NK-92 (cell line): ENCODE measurements around the gene TCEA2.
"Not testable (repeated sequence)": the region's sequence is repeated elsewhere in the genome, so short reads cannot be mapped to it uniquely, and the experiment has no call there.

Source experiments
- DNase-seq: peaks from one replicate; lab custom pipeline; 2025; ENCODE audit not compliant: unreplicated experiment; lab: John Stamatoyannopoulos, UW

TCEA2 gene

GRCh38 chr20:64076061-64076997 lies 13.3 kb downstream of the TCEA2 start:
- DNase-seq: no peak

GRCh38 chr20:64077094-64077493 lies 14.1 kb downstream of the TCEA2 start:
- DNase-seq: no peak

GRCh38 chr20:64077541-64077875 lies 14.5 kb downstream of the TCEA2 start:
- DNase-seq: no peak

GRCh38 chr20:64077876-64078551 lies 15.0 kb downstream of the TCEA2 start:
- DNase-seq: no peak

- DNase-seq: no peak
These were observed 15.9 kb downstream of the TCEA2 start for GRCh38 chr20:64078934-64079272.

- no peak for DNase-seq
These were observed 16.4 kb downstream of the TCEA2 start, which contains the start of gene RGS19 for GRCh38 chr20:64079273-64080012. Gene RGS19, minus strand, starts transcription at chr20:64079518. Its CDS starts 2,632 bp downstream, at chr20:64076886.

GRCh38 chr20:64080013-64080812 lies 17.2 kb downstream of the TCEA2 start, which contains the start of gene OPRL1:
Gene OPRL1, plus strand, starts transcription at chr20:64080082. Its CDS starts 12,639 bp downstream, at chr20:64092721.
- DNase-seq: no peak

- no peak for DNase-seq
These were observed 18.0 kb downstream of the TCEA2 start for GRCh38 chr20:64080813-64081623.

- DNase-seq: no peak
These were observed 18.6 kb downstream of the TCEA2 start for GRCh38 chr20:64081624-64081964.

GRCh38 chr20:64082126-64082731 lies 19.2 kb downstream of the TCEA2 start:
- no peak for DNase-seq

- DNase-seq: no peak
These were observed 19.9 kb downstream of the TCEA2 start for GRCh38 chr20:64082820-64083377.

- DNase-seq: no peak
These were observed 20.4 kb downstream of the TCEA2 start for GRCh38 chr20:64083378-64083803.

- no peak for DNase-seq
These were observed 21.0 kb downstream of the TCEA2 start, which contains the start of gene LKAAEAR1 for GRCh38 chr20:64083804-64084684. Gene LKAAEAR1, minus strand, starts transcription at chr20:64084398. Its CDS starts 179 bp downstream, at chr20:64084219.

- no peak for DNase-seq
These were observed 21.7 kb downstream of the TCEA2 start for GRCh38 chr20:64084685-64085152.

- no peak for DNase-seq
These were observed 23.8 kb downstream of the TCEA2 start for GRCh38 chr20:64086801-64087200.

GRCh38 chr20:64087226-64087825 lies 24.3 kb downstream of the TCEA2 start:
- not testable (repeated sequence) for DNase-seq

GRCh38 chr20:64088586-64088985 lies 25.6 kb downstream of the TCEA2 start:
- DNase-seq: not testable (repeated sequence)
